GM12865 (cell line): Measurements from ENCODE around the gene MTURN.

Experiments used
- DNase-seq: peaks from one replicate; pipeline ENCODE4 v3.0.0; 2010; ENCODE audit warnings: low read depth
- H3K4me3 ChIP-seq: 2 replicates; pipeline ENCODE4 v1.5.1; 2011; ENCODE audit warnings: mild to moderate bottlenecking, low read depth, low read length, control low read depth
- TF ChIP-seq, protein P1 (sequence below): IDR thresholded peaks from 2 replicates; pipeline ENCODE4 v1.5.1; 2011; ENCODE audit warnings: low read length, control low read depth, low read depth, inconsistent platforms; ENCODE audit not compliant: insufficient read depth; ENCODE audit errors: missing control alignments

The MTURN gene

DNA sequence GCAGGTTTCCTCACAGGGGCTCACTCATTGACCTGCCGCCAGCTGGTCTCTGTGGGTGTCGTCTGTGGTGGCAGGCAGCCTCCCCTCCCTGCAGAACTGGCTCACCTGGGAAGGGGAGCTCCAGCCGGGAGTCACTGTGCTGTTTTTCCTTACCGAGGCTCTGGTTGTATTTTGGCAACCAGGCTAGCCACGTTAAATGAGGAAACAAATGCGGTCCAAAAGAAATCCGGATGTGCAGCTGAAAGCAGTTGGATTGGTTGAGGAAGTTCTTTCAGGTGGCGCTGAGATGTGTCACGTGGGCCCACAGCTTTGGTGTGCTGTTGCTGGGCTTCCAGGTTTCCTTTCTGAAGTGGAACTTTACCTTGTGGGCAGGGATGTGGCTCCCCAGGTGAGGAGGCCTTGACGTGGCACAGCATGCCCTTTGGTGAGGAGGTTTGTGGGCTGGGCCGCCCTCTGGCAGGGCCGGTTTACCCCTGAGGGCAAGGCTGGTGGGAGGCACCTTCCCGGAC, 14.2 kb downstream of the MTURN start:
- TF ChIP-seq, protein P1, sequence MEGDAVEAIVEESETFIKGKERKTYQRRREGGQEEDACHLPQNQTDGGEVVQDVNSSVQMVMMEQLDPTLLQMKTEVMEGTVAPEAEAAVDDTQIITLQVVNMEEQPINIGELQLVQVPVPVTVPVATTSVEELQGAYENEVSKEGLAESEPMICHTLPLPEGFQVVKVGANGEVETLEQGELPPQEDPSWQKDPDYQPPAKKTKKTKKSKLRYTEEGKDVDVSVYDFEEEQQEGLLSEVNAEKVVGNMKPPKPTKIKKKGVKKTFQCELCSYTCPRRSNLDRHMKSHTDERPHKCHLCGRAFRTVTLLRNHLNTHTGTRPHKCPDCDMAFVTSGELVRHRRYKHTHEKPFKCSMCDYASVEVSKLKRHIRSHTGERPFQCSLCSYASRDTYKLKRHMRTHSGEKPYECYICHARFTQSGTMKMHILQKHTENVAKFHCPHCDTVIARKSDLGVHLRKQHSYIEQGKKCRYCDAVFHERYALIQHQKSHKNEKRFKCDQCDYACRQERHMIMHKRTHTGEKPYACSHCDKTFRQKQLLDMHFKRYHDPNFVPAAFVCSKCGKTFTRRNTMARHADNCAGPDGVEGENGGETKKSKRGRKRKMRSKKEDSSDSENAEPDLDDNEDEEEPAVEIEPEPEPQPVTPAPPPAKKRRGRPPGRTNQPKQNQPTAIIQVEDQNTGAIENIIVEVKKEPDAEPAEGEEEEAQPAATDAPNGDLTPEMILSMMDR = no peak
- no peak overlapping the region for H3K4me3 ChIP-seq
- no peak for DNase-seq

DNA sequence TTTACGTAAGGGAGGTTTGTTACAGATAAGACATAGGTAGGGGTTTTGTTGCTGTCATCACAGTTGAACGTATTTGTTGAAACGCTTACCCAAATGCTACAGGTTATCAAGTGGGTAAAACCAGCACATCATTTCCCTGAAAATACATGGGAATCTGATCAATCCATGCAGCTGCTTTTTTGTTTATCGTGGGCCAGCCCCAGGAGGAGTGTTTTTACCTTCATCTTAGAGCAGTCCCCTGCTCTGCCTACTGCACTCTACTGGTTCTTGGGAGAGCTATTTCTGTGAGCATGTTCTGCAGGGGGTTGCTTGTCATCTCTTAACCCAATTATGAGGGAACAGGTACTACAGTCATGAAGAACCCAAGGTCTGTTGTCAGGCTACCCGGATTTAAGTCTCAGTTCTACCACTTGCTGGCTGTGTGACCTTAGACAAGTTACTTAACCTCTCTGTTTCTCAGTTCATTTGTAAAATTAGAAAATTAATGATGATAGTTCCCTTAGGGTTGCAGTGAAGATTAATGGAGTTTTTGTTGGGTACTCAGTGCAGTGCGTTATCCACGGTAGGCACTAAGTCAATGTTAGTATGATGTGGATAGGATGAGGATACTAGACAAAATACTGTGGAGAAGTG, 15.0 kb downstream of the MTURN start:
- H3K4me3 ChIP-seq = no peak overlapping the region
- TF ChIP-seq, protein P1 = no peak
- DNase-seq = no peak

DNA sequence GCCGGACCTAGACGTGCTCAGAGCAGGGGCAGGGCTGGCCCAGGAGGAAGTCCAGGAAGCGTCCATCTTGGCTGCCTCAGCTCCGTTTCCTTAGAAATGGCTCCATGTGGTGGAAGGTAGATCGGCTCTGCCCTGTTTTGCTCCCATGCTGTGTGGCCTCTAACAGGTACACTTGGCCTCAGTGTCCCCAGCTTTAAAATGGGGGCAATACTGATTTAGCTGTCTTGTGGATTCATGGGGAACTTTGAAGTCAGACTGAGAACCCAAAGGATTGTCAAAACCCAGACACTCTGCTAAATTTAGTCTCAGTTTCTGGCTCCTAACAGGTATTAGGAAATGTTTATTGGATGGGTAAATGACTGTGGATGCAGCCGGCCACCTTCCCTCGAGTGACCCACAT, 15.9 kb downstream of the MTURN start:
- TF ChIP-seq, protein P1 = no peak
- H3K4me3 ChIP-seq = no peak overlapping the region
- no peak for DNase-seq

GRCh38 chr7:30154111-30154587, 19.4 kb downstream of the MTURN start:
- no peak overlapping the region for H3K4me3 ChIP-seq
- TF ChIP-seq, protein P1 = no peak
- no peak for DNase-seq

DNA sequence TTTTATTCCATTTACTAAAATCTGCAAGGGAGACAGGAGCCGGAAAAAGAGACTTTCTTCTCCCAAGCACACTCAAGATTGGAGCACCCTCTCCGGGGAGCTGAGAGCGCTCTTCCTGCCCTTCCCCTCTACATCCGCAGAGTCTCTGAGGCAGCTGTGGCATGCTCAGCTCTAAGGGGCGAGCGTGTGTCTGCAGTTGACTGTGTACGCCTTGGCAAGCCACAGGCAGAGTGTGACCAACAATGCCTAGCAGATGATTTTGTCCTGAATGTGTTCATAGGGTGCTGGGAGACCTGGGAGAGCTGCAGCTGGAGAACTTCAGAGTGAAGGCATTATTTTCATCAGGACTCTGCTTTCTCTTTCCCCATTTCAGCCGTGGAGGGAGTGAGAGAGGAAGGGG, 20.7 kb downstream of the MTURN start:
- TF ChIP-seq, protein P1 = no peak
- H3K4me3 ChIP-seq = no peak overlapping the region
- DNase-seq = no peak

GRCh38 chr7:30157204-30157603, 22.4 kb downstream of the MTURN start:
- H3K4me3 ChIP-seq = no peak overlapping the region
- TF ChIP-seq, protein P1 = no peak
- no peak for DNase-seq

DNA sequence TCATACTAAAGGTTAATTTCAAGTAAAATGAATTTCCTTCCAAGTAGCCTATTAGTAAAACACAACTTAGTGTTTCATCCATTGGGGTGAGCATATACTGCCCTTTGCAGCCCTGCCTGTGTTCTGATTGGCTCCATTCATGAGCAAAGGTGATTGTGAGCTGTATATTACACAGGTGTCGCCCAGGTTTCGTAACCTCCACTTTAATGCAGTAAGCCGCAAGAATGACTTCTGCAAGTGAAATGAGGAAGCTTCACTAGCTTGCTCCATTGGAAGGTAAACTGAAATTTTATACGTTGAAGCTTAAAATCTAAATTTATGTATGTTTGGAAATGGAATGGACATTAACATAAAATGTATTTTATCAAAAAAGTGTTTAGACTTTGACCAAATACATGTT, 24.4 kb downstream of the MTURN start:
- DNase-seq = no peak
- H3K4me3 ChIP-seq = no peak overlapping the region
- TF ChIP-seq, protein P1 = no peak
